Left forelimb (tissue), 1 donor: Measurements from ENCODE around the gene FAM161A.
"Not testable (repeated sequence)": the region's sequence is repeated elsewhere in the genome, so short reads cannot be mapped to it uniquely, and the experiment has no call there.

ENCODE experiments used
- DNase-seq: peaks from one replicate; pipeline ENCODE4 v3.0.0-alpha.2; 2018; ENCODE audit warnings: low spot score

FAM161A gene

DNA sequence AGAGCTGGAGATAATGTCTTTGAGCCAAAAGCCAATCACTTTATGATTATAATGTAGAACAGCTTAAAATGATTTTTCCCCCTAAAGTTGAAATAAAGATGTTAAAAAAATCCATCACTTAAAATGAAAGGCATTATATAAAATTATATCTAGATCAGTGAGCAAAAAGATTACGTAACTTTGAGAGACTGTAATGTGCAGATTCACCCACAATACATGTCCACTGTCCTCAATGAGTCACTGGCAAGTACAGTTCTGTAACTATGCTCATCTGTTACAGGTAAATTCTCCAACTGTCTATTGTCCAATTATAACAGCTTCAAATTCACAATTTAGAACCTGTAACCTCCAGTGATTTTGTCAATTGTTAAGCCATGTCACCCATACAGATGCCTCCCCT is 19.0 kb downstream of the FAM161A start:
- DNase-seq = no peak

DNA sequence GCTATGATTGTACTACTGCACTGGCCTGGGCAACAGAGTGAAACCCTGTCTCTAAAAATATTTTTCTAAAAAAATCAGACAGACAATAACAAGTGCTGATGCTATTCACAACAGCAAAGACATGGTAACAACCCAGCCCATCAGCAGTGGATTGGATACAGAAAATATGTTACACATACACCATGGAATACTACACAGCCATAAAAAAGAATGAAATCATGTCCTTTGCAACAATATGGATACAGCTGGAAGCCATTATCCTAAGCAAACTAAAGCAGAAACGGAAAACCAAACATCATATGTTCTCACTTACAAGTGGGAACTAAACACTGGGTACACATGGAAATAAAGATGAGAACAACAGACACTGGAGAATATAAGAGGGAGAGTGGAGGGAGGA is 19.9 kb downstream of the FAM161A start:
- no peak for DNase-seq

DNA sequence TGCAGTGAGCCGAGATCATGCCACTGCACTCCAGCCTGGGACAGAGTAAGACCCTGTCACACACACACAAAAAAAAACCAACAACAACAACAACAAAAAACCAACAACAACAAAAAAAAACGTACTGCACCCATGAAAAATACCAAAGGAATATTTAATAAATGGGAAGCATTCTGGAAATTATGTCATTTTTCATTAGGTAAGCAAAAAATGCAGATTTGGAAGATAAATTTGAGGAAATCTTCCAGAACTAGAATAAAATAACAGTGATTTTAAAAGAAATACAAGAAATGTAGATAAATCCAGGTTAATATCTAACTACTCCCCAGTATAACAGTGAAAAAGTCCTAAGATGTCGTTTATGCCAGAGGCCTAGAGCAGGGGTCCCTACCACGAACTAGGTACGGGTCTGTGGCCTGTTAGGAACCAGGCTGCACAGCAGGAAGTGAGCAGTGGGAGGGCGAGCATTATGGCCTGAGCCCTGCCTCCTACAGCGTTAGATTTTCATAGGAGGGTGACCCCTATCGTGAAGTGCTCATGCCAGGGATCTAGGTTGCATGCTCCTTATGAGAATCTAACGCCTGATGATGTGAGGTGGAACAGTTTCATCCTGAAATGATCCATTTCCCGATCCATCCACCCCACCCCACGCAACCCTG is 21.5 kb downstream of the FAM161A start:
- DNase-seq = no peak

DNA sequence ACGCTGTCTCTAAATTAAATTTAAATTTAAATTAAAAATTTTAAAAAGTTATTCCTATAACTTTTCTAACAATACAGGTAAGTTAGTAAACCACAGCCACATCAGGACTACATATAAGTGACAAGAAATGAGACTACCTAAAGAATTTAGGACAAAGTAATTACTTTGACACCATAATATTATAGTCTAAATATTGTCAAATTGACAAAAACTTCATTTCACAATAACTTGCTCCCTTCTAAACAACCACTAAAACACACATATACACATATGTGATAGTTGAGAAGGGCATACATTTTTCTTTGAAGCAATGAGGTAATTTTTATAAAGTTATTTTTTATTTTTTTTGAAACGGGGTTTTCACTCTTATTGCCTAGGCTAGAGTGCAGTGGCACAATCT is 31.6 kb downstream of the FAM161A start:
- DNase-seq = no peak

DNA sequence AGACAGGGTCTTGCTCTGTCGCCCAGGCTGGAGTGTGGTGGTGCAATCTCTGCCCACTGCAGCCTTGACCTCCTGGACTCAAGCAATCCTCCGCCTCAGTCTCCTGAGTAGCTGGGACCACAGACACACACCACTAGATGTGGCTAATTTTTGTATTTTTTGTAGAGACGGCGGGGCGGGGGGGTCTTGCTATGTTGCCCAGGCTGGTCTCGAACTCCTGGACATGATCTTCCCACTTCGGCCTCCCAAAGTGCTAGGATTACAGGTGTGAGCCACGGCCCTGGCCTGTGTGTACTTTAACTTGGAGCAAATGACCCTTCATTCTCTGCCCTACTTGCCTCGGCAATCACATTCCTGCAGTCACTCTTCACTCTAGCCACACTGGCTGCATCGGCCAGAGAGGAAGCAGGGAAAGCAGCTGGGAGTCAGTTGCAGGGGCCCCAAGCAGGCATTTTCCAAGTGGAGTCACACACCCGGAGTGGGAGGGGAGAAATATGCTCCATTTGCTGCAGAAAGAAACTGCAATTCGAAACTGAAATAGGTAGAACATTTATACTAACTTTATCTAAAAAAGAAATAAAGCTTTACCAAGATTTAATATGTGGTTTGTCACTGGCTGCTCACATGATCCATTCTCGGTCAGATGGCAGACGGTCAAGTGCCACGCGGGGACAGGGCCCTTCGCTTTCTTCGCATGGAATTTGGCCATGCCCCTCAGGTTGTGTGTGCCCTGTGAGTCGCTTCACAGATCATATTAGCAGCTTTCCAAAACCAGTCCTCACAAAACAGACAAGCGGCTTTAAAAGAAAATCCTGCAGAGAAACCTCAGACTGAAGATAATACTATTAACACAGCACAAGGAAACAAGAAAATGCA is 37.1 kb downstream of the FAM161A start:
- DNase-seq = no peak

DNA sequence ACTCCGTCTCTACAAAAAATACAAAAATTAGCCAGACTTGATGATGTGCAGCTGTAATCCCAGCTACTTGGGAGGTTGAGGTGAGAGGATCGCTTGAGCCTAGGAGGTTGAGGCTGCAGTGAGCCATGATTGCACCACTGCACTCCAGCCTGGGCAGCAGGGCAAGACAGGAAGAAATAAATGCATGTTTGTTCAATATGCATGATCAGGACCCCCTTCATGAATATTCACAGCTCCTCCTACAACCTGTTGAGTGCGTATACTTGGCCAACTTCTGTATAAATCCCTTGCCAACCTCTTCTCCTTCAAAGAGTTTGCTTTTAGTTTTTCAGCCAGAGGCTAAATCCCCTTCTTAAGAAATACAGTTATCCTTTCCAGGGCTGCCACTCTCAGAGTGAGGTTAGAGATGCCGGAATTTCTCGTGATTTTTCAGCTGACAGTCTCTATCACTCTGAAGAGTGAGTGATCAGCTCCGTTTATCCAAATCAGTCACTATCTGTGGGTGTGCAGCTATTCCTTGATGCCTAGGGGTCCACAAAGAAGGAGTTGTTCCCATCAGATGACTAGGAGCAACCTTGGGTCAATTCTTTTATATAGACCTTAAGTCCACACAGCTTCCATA is 39.2 kb downstream of the FAM161A start:
- no peak for DNase-seq

DNA sequence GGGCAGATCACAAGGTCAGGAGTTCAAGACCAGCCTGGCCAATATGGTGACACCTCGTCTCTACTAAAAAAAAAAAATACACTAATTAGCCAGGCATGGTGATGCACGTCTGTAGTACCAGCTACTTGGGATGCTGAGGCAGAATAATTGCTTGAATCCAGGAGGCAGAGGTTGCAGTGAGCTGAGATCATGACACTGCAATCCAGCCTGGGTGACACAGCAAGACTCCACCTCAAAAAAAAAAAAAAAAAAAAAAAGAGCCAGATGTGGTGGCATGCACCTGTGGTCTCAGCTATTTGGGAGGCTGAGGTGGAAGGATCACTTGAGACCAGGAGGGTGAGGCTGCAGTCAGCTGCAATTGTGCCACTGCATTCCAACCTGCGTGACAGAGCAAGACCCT is 40.5 kb downstream of the FAM161A start:
- not testable (repeated sequence) for DNase-seq

DNA sequence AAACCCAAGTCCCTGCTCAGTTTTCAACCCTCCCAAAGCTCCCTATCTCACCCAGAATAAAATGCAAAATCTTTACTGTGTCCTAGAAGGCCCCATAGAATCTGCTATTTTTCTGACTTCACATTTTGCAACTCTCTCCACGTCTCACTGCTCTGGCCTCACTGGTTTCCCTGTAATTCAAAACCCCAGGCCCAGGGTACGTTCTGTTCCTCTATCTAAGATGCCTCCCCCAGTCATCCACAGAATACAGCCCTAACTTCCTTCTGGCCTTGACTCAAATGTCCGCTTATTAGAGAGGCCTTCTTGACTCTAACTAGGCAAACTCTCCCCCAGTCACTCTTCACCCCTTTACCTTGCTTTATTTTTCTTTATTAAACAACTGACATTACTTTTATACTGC is 42.0 kb downstream of the FAM161A start:
- DNase-seq = no peak

DNA sequence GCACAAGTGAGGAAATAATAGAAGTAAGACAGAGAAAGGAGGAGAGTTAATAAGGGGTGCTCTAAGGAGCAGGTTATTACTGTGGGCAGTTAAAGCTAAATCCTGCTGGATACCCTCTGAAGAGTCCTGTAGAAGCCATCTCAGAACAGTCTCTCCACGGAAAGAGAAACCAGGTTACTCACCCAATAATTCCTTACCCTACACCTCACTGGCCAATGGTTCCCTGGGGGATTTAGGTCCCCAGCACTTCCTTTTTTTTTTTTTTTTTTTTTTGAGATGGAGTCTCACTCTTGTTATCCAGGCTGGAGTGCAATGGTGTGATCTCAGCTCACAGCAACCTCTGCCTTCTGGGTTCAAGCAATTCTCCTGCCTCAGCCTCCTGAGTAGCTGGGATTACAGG is 43.7 kb downstream of the FAM161A start:
- not testable (repeated sequence) for DNase-seq

DNA sequence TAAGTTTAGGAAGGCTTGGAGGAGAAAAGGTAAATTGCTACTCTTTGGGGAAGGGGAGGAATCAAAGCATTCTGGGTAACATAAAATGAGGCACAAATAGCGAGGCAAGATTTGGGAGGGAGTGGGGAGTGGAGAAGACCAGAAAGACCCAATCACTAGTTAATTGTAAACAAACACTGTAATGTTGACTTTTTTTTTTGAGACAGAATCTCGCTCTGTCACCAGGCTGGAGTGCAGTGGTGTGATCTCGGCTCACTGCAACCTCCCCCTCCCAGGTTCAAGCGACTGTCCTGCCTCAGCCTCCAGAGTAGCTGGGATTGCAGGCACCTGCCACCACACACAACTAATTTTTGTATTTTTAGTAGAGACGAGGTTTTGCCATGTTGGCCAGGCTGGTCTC is 45.2 kb downstream of the FAM161A start:
- not testable (repeated sequence) for DNase-seq

DNA sequence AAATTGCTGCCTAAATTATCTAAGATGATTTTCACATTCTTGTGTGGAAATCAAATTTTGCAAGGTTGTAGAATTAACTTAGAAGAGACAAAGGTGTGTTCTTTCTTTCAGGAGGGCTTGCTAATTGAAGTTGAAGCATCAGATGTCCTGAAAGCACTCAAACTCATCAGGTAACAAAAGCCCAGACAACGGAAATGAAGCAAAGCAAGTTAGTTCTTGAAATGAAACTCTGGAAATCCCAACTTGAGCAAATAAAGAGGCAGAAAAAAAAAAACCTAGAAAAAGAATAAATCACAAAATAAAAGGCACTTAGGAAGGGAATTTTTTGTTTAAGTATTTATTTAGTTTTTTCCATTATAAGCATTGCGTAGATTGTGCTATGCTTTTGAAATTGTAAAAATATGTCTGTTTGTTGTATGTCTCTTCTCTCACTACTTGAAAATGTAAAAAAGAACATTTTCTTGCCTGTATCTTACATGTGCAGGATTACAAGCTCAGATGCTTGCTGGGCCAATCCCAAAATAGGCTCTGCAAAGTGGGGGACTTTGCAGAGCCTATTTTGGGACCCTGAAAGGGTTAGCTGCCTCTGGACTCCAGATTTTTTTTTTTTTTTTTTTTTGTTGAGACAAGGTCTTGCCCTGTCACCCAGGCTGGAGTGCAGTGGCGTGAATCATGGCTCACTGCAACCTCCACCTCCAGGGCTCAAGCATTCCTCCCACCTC is 46.7 kb downstream of the FAM161A start:
- no peak for DNase-seq

DNA sequence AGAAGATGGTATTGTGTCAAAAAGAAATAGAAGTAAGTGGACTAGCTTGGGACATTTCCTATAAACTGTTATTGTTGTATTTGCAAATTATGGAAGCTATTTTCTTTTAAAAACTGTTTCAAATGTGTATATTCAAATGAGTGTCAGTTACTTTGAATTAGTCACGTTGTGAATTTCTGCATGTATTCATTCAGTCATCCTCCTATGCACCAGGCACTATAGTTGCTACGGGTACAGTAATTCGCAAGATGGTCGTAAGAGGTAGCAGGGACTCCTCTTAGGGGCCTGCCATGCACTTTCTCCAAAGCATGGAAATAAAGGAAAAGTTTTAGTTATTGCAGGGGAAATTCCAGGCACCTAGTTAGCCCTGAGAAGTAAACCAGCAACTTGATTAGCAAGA is 51.3 kb downstream of the FAM161A start:
- DNase-seq = no peak

DNA sequence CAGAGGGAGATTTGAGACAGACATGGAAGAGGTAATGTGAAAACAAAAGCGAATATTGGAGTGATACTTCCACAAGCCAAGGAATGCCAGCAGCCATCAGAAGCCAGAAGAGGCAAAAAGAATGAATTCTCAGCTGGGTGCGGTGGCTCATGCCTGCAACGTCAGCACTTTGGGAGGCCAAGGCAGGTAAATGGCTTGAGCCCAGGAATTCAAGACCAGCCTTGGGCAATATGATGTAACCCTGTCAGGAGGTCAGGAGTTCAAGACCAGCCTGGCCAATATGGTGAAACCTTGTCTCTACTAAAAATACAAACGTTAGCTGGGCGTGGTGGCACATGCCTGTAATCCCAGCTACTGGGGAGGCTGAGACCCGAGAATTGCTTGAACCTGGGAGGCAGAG is 54.8 kb downstream of the FAM161A start:
- DNase-seq = no peak

DNA sequence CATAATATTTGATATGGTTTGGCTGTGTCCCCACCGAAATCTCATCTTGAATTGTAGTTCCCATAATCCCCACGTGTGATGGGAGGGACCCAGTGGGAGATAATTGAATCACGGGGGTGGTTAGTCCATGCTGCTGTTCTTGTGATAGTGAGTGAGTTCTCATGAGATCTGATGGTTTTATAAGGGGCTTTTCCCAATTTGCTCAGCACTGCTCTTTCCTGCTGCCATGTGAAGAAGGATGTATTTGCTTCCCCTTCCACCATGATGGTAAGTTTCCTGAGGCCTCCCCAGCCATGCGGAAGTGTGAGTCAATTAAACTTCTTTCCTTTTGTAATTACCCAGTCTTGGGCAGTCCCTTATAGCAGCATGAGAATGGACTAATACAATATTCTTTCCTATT is 56.4 kb downstream of the FAM161A start:
- DNase-seq = not testable (repeated sequence)

DNA sequence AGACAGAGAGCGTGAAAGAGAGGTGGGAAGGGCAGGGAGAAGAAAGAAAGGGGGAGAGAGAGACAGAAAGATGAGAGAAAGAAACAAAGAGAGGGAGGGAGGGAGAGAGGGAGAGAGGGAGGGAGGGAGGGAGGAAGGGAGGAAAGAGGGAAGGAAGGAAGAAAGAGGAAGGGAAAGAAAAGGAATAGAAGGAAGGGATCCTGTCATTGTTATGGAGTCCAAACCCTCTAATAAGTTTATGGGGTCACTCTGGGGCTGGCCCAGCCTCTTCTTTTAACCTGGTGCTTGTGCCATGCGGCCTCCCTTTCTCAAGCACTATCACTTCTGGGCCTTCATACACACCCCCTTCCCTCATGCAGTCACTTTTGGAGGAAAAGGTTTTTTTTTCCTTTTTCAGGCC is 58.5 kb downstream of the FAM161A start:
- DNase-seq = no peak

DNA sequence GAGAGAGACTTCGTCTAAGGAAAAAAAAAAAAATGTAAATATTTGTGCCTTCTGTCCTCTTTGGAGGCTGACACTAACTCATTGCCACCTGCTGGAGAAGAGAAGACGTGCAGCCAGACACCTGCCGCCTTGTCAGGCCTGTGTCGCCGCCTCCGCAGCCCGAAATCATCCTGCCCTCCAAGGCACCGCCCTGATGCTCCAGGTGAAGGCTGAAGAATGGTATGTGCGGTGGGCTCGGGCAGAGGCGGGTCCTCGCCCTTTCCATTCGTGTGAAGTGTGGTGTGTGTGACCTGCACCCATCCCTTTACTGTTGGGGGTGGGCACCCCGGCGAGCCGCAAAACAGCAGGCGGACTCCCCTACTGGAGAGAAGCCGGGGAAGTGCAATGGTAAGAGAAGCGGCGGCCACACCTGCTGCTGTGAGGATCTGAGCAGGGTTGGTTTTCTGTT is 60.4 kb downstream of the FAM161A start:
- peak; percentile 65 for DNase-seq

DNA sequence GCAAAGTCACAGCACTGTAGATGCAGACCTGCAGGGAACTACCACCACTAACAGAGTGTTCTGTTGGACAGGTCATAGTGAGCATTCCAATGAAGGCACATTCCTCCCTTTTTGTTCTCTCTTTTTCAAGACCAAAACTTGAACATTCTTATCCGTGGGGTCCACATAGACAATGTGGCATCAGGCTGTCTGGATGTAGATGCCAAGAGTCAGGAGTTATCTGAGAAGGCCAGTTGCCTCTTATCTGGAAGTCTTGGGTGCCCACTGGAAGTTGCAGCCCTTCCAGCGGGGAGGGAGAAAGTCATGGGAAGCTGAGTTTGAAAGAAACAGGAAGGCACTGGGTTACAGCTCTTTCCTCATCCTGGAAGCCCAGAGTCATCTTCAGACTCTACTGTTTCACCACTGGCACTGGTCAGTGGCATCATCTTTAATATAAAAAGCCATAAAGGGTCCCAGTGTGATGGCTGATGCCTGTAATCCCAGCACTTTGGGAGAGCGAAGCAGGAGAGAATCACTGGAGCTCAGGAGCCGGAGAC is 61.4 kb downstream of the FAM161A start:
- no peak for DNase-seq

DNA sequence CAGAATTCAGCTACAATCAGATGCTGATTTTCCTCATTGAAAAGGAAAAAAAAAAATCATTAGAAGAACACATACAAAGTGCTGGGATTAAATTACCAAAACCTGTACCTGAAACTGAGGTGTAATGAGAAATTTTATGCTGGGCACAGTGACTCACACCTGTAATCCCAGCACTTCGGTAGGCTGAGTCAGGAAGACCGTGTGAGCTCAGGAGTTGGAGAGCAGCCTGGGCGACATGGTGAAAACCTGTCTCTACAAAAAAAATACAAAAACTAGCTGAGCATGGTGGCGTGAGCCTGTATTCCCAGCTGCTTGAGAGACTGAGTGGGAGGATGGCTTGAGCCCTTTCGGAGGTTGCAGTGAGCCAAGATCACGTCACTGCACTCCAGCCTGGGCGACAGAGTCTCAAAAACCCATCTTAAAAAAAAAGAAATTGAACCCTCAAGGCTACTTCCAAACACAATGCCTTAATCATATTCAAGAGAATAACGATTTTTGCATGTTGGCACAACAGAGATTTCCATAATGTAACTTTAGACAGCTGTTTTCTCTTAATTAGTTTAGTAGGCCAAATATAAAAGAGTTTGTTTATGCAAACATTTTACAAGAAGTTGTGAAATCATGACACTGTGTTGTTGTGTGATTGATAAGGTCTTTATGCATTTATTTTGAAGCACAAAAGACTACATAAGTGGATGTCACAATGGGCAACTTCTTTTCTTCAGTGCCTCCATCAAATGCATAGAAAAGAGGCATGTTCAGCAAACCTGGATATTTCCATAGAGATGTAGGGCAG is 63.9 kb downstream of the FAM161A start:
- DNase-seq = no peak

DNA sequence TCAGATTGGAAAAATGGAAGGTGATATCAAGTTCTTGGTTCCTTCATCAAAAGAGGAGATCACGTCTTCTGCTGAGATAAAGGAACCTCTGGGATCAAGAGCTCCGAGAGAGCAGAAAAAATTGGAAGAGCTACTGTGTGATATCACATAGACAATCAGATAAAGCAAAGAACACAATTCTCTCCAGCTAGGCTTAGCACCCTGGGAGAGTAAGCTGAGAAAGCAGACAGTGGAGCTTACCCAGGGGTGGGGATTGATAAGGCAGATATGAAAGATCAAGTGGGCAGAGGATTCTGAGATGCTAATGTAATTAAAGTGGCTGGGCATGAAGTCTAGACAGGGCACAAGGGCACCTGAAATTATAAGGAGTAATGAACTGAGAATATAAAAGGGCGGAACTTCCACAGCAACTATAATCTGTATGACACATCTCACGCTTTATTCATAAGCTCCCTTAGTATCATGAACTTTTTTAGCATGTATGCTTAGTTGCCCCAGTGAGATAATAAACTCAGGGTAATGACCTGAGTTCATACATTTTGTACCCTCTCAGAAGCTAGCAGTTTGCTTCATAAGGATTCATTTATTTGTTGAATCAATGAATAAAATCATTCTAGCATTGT is 65.8 kb downstream of the FAM161A start:
- DNase-seq = no peak

DNA sequence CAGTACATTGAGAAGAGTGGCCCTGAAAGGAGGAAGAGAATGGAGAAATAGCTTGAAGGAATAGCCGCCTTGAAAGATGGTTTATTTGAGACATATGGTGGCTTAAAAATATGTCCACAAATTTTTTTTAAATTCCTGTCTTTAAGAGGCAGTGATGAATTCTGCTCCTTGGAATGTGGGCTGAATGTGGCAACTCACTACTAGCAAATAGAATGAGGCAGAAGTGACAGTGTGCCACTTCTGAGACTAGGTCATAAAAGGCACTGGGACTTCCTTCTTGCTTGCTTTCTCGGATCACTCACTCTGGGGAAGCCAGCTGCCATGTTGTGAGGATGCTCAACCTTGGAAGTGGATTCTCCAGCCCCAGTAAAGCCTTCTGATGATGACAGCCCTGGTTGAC is 67.0 kb downstream of the FAM161A start:
- DNase-seq = no peak

DNA sequence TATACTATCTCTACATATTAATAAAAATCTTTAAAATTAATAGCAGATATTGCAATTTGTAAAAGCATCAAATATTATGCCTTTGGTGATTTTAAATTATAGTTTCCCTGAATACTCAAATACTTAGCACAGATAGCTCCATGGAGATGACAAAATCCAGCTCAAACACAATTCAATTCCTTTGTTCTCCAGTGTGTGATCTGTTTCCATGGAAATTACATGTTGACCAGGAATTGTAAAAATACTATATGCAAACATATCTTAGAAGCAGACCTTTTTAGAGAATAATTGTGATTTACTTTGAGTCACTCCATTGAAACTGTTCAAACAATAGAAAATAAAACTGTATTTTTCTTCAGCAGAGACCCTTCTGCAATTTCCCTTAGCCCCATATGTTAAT is 68.3 kb downstream of the FAM161A start:
- no peak for DNase-seq
